Measurements from ENCODE around the gene TIRAP. TPM values are rescaled to one million over a fixed set of nuclear protein-coding genes. Genes with fewer than 3 reads are reported as not detected.

Gene TIRAP
- total RNA-seq, 1 experiment from 2014 or later = 5.6 TPM

- TF ChIP-seq GTF2I (CRISPR knock-in tag; conservative IDR thresholded peaks at IDR 0.05) (no peak), FOXK1 (CRISPR knock-in tag; IDR thresholded peaks at IDR 0.05) (no peak), GABPB1 (CRISPR knock-in tag; IDR thresholded peaks at IDR 0.05) (no peak), CREM (CRISPR knock-in tag; IDR thresholded peaks at IDR 0.05) (no peak), KAT7 (CRISPR knock-in tag; IDR thresholded peaks at IDR 0.05; ENCODE audit: borderline replicate concordance) (no peak)
These were observed 26.7 kb upstream of the TIRAP start (continued) for GRCh38 chr11:126256216-126256615.

DNA sequence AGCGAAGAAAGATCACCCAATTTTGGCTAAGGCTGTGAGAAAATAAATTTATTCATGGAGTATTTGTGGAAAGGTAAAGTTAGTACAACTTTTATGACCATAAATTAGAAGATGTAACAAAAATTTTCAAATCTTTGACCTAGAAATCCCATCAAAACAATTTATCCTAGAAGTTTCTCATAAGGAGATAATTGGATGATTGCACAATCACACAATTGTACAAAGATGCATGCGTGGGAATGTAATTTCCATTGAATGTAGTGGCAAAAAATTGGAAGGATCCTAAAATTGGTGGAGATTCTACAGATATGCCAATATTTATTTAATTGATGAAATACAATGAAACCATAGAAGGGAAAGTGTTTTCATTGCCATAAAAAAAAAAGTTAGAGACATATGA is 25.7 kb upstream of the TIRAP start:
- Mint-ChIP-seq H3K9me3 (no peaks in the 10 kb centered on the region), H3K4me3 (no peak overlapping the region), H3K36me3 (peaks cover 55% of the 10 kb centered on the region), H3K4me1 (no peaks in the 10 kb centered on the region), H3K27ac (no peak overlapping the region), H3K27me3 (ENCODE audit: low read depth) (no peaks in the 10 kb centered on the region)
- no peak for ATAC-seq
- CTCF ChIA-PET = no interaction called here
- DNase-seq (ENCODE audit: low spot score) = no peak
- POLR2A ChIA-PET = no interaction called here
- TF ChIP-seq RORB (CRISPR knock-in tag; IDR thresholded peaks at IDR 0.05) = no peak
- TF ChIP-seq FOXJ3 (CRISPR knock-in tag; IDR thresholded peaks at IDR 0.05; ENCODE audit: borderline replicate concordance) = no peak

- ChIA-PET CTCF (no interaction called here), POLR2A (no interaction called here)
- ATAC-seq = no peak
- Mint-ChIP-seq H3K4me3 (no peak overlapping the region), H3K27ac (no peak overlapping the region), H3K27me3 (ENCODE audit: low read depth) (no peaks in the 10 kb centered on the region), H3K4me1 (no peaks in the 10 kb centered on the region), H3K36me3 (peaks cover 52% of the 10 kb centered on the region), H3K9me3 (no peaks in the 10 kb centered on the region)
- TF ChIP-seq ZNF121 (CRISPR knock-in tag; IDR thresholded peaks at IDR 0.05) = no peak
- TF ChIP-seq GRHL2 (CRISPR knock-in tag; IDR thresholded peaks at IDR 0.05; ENCODE audit: insufficient replicate concordance, severe bottlenecking) = no peak
- no peak for TF ChIP-seq ELF4 (CRISPR knock-in tag; IDR thresholded peaks at IDR 0.05; ENCODE audit: low read depth)
- TF ChIP-seq STAT6 (CRISPR knock-in tag; conservative IDR thresholded peaks at IDR 0.05; ENCODE audit: low read depth) = no peak
- TF ChIP-seq, protein P1, sequence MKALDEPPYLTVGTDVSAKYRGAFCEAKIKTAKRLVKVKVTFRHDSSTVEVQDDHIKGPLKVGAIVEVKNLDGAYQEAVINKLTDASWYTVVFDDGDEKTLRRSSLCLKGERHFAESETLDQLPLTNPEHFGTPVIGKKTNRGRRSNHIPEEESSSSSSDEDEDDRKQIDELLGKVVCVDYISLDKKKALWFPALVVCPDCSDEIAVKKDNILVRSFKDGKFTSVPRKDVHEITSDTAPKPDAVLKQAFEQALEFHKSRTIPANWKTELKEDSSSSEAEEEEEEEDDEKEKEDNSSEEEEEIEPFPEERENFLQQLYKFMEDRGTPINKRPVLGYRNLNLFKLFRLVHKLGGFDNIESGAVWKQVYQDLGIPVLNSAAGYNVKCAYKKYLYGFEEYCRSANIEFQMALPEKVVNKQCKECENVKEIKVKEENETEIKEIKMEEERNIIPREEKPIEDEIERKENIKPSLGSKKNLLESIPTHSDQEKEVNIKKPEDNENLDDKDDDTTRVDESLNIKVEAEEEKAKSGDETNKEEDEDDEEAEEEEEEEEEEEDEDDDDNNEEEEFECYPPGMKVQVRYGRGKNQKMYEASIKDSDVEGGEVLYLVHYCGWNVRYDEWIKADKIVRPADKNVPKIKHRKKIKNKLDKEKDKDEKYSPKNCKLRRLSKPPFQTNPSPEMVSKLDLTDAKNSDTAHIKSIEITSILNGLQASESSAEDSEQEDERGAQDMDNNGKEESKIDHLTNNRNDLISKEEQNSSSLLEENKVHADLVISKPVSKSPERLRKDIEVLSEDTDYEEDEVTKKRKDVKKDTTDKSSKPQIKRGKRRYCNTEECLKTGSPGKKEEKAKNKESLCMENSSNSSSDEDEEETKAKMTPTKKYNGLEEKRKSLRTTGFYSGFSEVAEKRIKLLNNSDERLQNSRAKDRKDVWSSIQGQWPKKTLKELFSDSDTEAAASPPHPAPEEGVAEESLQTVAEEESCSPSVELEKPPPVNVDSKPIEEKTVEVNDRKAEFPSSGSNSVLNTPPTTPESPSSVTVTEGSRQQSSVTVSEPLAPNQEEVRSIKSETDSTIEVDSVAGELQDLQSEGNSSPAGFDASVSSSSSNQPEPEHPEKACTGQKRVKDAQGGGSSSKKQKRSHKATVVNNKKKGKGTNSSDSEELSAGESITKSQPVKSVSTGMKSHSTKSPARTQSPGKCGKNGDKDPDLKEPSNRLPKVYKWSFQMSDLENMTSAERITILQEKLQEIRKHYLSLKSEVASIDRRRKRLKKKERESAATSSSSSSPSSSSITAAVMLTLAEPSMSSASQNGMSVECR (CRISPR knock-in tag; IDR thresholded peaks at IDR 0.05; ENCODE audit: borderline replicate concordance) = no peak
- no peak for TF ChIP-seq TEAD4 (CRISPR knock-in tag; IDR thresholded peaks at IDR 0.05)
- no peak for TF ChIP-seq ATF1 (CRISPR knock-in tag; IDR thresholded peaks at IDR 0.05)
- TF ChIP-seq FOXP1 (CRISPR knock-in tag; IDR thresholded peaks at IDR 0.05; ENCODE audit: borderline replicate concordance) = no peak
- no peak for TF ChIP-seq SMAD3 (CRISPR knock-in tag; IDR thresholded peaks at IDR 0.05; ENCODE audit: borderline replicate concordance)
- TF ChIP-seq KAT7 (CRISPR knock-in tag; IDR thresholded peaks at IDR 0.05; ENCODE audit: borderline replicate concordance) = no peak
- TF ChIP-seq, protein P2, sequence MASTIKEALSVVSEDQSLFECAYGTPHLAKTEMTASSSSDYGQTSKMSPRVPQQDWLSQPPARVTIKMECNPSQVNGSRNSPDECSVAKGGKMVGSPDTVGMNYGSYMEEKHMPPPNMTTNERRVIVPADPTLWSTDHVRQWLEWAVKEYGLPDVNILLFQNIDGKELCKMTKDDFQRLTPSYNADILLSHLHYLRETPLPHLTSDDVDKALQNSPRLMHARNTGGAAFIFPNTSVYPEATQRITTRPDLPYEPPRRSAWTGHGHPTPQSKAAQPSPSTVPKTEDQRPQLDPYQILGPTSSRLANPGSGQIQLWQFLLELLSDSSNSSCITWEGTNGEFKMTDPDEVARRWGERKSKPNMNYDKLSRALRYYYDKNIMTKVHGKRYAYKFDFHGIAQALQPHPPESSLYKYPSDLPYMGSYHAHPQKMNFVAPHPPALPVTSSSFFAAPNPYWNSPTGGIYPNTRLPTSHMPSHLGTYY (CRISPR knock-in tag; IDR thresholded peaks at IDR 0.05) = no peak
- no peak for TF ChIP-seq SP1 (CRISPR knock-in tag; conservative IDR thresholded peaks at IDR 0.05)
- no peak for TF ChIP-seq CTCF (IDR thresholded peaks at IDR 0.05)
- TF ChIP-seq ZNF512 (CRISPR knock-in tag; IDR thresholded peaks at IDR 0.05; ENCODE audit: borderline replicate concordance) = no peak
- TF ChIP-seq TCF7 (CRISPR knock-in tag; IDR thresholded peaks at IDR 0.05; ENCODE audit: low read depth) = no peak
- no peak for TF ChIP-seq RELA (CRISPR knock-in tag; IDR thresholded peaks at IDR 0.05; ENCODE audit: borderline replicate concordance)
- no peak for DNase-seq (ENCODE audit: low spot score)
These were observed 25.1 kb upstream of the TIRAP start for GRCh38 chr11:126257764-126258163.

All from WTC11 (cell line).